IPS-NIHi11 (cell line): ENCODE results near the gene SLC45A1.
"Not testable (repeated sequence)": the region's sequence is repeated elsewhere in the genome, so short reads cannot be mapped to it uniquely, and the experiment has no call there.

Source experiments
- DNase-seq: peaks from one replicate; pipeline ENCODE4 v3.0.0; 2012; ENCODE audit warnings: mixed read lengths, low spot score

SLC45A1 gene

DNA sequence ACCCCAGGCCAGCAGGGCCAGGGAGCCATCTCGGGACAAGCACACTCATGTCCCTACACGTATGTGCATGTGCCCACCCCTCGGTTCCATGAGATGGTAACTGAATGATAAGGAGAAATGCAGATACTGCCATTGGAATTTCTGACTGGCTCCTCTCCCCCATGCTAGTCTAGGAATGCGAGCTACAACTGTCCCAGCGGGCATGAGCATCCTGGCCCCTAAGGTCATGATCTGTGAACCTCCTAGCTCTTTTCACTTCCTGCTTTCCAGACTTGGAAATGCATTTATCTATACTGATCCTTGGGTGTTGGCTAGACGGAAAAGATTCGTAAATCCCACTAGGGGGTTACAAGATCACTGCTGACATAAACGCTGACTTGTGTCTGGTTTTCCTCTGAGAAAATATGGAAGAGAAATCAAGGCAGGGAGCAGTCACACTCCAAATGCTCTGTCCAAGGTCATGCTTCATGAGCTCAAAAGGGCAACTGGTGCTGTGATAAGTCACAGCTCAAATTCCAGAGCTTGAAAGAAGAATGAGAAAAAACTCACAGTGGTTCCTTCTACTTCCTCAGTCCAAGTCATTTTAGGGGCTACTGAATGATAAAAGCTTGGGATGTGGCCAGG, 49.8 kb downstream of the SLC45A1 start:
- DNase-seq = no peak

GRCh38 chr1:8368956-8369639, 51.2 kb downstream of the SLC45A1 start:
- DNase-seq = no peak

DNA sequence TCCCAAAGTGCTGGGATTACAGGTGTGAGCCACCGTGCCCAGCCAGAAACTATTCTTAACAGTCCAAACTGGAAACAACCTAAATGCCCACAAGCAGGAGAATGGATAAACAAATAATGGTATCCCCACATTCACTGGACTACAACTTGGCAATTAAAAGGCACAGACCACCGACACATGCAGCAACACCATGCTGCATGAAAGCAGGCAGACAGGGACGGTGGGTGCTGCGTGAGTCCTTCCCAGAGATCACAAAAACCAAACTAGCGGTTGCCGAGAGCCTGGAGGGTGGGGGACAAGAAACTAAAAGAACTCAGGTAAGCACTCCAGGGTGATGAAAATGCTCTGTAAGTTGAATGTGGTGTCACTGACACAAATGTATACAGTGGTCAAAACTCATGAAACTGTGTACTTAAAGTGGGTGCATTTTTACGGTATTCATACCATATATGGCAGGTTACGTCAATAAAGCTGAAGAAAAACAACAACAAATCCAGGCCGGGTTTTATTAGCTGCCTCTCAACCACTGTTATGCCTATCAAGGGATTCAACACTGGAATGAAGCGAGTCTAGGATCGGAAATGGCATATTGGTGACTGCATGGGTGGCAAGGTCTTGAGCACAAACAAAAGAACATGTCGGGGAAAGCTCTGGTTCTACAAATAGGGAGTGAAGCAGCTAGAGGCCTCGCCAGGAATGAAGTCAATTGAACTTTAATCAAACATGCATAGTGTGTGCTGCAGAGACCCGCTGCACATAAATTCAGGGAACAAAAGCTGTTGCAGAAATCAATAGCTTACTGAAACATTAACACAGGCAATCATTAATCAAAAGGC, 52.4 kb downstream of the SLC45A1 start:
- no peak for DNase-seq

DNA sequence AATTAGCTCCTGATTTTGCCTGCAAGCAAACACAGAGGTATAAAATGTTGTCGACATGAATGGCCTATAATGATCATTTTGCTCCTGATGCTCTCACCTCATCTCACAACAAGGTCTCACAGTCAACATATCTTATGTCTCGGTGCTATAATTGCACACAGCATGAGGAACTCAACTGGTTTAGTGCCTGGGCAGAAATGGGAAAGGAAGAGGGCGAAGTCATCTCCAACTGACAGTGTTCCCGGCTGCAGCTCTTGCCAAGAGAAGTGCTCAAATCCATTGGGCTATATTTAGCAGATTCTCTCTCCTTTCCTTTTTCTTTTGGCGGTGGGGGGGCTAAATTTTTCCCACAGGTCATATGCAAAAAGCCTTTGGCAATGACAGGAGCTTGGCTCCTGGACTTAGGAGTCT, 53.0 kb downstream of the SLC45A1 start:
- DNase-seq = no peak

GRCh38 chr1:8371372-8371991, 53.6 kb downstream of the SLC45A1 start:
- DNase-seq = no peak

DNA sequence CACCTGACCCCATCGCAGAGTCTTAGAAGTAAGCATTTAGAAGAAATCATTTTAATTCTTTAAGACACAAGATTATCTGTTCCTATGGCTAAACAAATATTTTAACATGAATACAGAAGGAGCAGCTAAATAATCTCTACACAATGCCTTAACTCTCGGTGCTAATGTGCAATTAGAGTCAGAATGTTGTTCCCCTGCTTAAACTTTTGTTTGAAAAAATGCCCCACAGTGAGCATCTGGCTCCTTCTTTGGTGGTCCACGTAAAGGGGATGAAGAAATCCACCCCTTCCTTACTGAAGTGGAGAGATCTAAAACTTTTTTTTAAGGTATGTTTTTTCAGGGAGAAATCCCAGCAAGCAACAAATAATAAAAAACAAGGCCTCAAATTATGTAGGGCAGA, 55.2 kb downstream of the SLC45A1 start:
- no peak for DNase-seq

- no peak for DNase-seq
Observed at GRCh38 chr1:8373581-8374241, 55.8 kb downstream of the SLC45A1 start.

- DNase-seq = no peak
Observed at GRCh38 chr1:8374356-8374755, 56.4 kb downstream of the SLC45A1 start.

GRCh38 chr1:8374812-8375211, 56.9 kb downstream of the SLC45A1 start:
- DNase-seq = no peak

GRCh38 chr1:8376358-8376840, 58.5 kb downstream of the SLC45A1 start:
- DNase-seq = no peak

GRCh38 chr1:8377271-8377981, 59.5 kb downstream of the SLC45A1 start:
- no peak for DNase-seq

- DNase-seq = no peak
Observed at GRCh38 chr1:8378178-8378577, 60.3 kb downstream of the SLC45A1 start.

GRCh38 chr1:8378981-8379470, 61.1 kb downstream of the SLC45A1 start:
- DNase-seq = no peak

- no peak for DNase-seq
Observed at GRCh38 chr1:8379513-8380186, 61.7 kb downstream of the SLC45A1 start.

- not testable (repeated sequence) for DNase-seq
Observed at GRCh38 chr1:8380310-8380709, 62.4 kb downstream of the SLC45A1 start.

- no peak for DNase-seq
Observed at GRCh38 chr1:8381618-8382017, 63.7 kb downstream of the SLC45A1 start.

DNA sequence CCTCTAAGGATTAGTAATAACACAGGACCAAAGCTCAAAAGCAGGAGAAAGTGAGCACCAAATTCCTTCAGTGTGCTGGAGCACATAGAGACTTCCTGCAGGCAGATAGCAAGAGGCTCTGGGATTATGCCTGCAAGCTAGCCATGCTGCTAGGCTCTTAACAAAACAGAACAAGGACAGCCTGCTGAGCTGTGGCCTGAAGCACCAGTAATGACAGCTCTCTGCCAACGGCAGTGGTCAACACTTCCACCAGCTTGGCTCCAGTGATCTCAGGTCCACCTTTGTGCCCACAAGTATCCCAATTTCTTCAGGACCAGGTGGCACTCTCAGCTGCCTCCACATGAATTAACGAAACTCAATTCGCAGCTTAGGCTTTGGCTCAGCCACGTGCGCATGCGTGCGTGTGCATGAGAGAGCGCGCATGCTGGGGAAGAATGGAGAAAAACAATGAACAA, 64.2 kb downstream of the SLC45A1 start:
- no peak for DNase-seq

- DNase-seq = no peak
Observed at GRCh38 chr1:8382608-8383505, 64.9 kb downstream of the SLC45A1 start.

GRCh38 chr1:8384088-8384487, 66.2 kb downstream of the SLC45A1 start:
- DNase-seq = no peak
